A673 (cell line): ENCODE measurements around the gene EPB41L3. TPM values are rescaled to one million over a fixed set of nuclear protein-coding genes. Genes with fewer than 3 reads are reported as not detected.

Source experiments
- BruUV-seq: library from RNA; stranded (reverse); fragments of 400-500 nt; replicated peaks from 2 replicates; lab custom pipeline; 2021; lab: Mats Ljungman, UMichigan
- CTCF ChIA-PET: fragments of 300-600 bp; sonication (Branson Sonifier 250); formaldehyde crosslinking; loops from one replicate; lab custom pipeline; 2022; ENCODE audit warnings: antibody characterized with exemption; lab: Charles Lee
- POLR2A ChIA-PET: fragments of 300-600 bp; sonication (Branson Sonifier 250); formaldehyde crosslinking; loops from one replicate; lab custom pipeline; 2022; ENCODE audit warnings: antibody characterized with exemption; ENCODE audit not compliant: low non-redundant PET; lab: Charles Lee
- DNase-seq: peaks from one replicate; pipeline ENCODE4 v3.0.0-alpha.2; 2015; ENCODE audit warnings: low spot score
- H3K27ac ChIP-seq: fragments of 200-600 bp; sonication (generic); 2 replicates; pipeline ENCODE4 v1.5.1; 2016; ENCODE audit warnings: mixed run types, low read depth, mild to moderate bottlenecking, mixed read lengths, antibody characterized with exemption, low read length; ENCODE audit not compliant: poor library complexity, severe bottlenecking
- H3K27me3 ChIP-seq: fragments of 200-600 bp; sonication (generic); replicated peaks from 2 replicates; pipeline ENCODE4 v1.6.1; 2017; ENCODE audit warnings: mixed run types, low read depth, mild to moderate bottlenecking, mixed read lengths, antibody characterized with exemption, low read length; ENCODE audit not compliant: insufficient read depth, poor library complexity
- H3K36me3 ChIP-seq: fragments of 200-600 bp; sonication (generic); 2 replicates; pipeline ENCODE4 v1.6.1; 2016; ENCODE audit warnings: mixed run types, mild to moderate bottlenecking, mixed read lengths, antibody characterized with exemption, low read length; ENCODE audit not compliant: insufficient read depth, poor library complexity, severe bottlenecking
- H3K4me1 ChIP-seq: fragments of 200-600 bp; sonication (generic); 2 replicates; pipeline ENCODE4 v1.6.1; 2017; ENCODE audit warnings: mixed run types, mild to moderate bottlenecking, mixed read lengths, antibody characterized with exemption, low read length; ENCODE audit not compliant: insufficient read depth, poor library complexity, severe bottlenecking
- H3K4me3 ChIP-seq: fragments of 200-600 bp; sonication (generic); 2 replicates; pipeline ENCODE4 v1.5.1; 2016; ENCODE audit warnings: low read depth, mixed run types, mild to moderate bottlenecking, mixed read lengths, low read length; ENCODE audit not compliant: poor library complexity, severe bottlenecking
- H3K9me3 ChIP-seq: fragments of 200-600 bp; sonication (generic); 2 replicates; pipeline ENCODE4 v1.6.1; 2016; ENCODE audit warnings: mixed run types, low read depth, mild to moderate bottlenecking, mixed read lengths, antibody characterized with exemption, low read length; ENCODE audit not compliant: poor library complexity, severe bottlenecking
- EZH2 ChIP-seq: fragments of 200-600 bp; sonication (generic); IDR thresholded peaks from 2 replicates; pipeline ENCODE4 v1.6.1; 2017; ENCODE audit warnings: borderline replicate concordance, low read depth, mild to moderate bottlenecking, mixed read lengths, antibody characterized with exemption, low read length; ENCODE audit not compliant: poor library complexity, severe bottlenecking
- intact Hi-C: fragments of 100-400 bp; cut with micrococcal nuclease; formaldehyde crosslinking; loops from one replicate; pipeline ENCODE4 v1.10.0; 2022; ENCODE audit not compliant: unreplicated experiment
- total RNA-seq: library from RNA; stranded (reverse); gene quantifications from 2 replicates; pipeline ENCODE4 v1.2.3, GENCODE V29; 2021
- TF ChIP-seq, protein P1 (sequence below): fragments of 300-800, 200-600 bp; sonication (generic); conservative IDR thresholded peaks from 2 replicates; pipeline ENCODE4 v1.5.1; 2017; ENCODE audit warnings: low read depth, mild to moderate bottlenecking, antibody characterized with exemption, low read length, moderate library complexity, mixed read lengths

Gene EPB41L3
- total RNA-seq, 1 experiment from 2014 or later = 0.86 TPM

DNA sequence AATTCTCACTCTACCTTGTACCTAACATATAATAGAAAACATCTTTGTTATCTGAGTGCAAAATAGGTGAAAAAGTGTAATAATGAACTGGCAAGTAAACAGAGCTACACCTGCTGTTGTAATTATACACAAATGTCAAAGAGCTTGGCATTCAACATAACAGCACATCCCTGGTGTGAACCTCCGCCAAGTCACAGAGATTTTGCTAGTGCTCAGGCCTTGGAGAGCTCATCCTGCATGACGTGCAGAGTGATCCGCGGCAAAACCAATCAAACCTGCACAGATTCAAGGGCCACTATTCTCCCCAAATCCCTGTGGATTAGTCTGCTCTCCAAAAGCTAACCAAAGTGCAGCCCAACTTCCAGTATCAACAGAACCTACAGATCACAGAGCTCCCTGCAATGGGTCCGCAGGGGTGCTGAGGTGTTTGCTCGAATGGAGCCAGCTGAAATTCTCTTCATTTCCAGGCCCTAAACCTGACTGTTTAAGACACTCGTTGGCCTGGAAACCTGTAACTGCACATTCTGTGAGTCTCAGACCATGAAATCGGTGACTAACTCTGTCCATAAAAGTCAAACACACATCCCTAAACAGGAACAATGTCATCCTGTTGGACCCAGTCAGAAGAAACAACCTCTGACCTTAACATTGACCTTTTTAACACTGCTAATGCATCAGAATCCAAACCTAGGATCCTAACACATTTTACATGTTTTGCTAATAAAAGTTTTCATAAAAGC, 111.8 kb downstream of the EPB41L3 start:
- CTCF ChIA-PET = no interaction called here
- no peak overlapping the region for H3K27ac ChIP-seq
- no peaks in the 10 kb centered on the region for H3K27me3 ChIP-seq
- BruUV-seq = no TSS peak
- no peak overlapping the region for H3K4me3 ChIP-seq
- no peaks in the 10 kb centered on the region for H3K9me3 ChIP-seq
- no peaks in the 10 kb centered on the region for H3K36me3 ChIP-seq
- POLR2A ChIA-PET = no interaction called here
- DNase-seq = no peak
- no peaks in the 10 kb centered on the region for H3K4me1 ChIP-seq
- intact Hi-C loops = loop anchor here (5.0 kb wide), 1 partner anchor 50 kb away; no protein-coding TSS in a partner anchor
- TF ChIP-seq, protein P1, sequence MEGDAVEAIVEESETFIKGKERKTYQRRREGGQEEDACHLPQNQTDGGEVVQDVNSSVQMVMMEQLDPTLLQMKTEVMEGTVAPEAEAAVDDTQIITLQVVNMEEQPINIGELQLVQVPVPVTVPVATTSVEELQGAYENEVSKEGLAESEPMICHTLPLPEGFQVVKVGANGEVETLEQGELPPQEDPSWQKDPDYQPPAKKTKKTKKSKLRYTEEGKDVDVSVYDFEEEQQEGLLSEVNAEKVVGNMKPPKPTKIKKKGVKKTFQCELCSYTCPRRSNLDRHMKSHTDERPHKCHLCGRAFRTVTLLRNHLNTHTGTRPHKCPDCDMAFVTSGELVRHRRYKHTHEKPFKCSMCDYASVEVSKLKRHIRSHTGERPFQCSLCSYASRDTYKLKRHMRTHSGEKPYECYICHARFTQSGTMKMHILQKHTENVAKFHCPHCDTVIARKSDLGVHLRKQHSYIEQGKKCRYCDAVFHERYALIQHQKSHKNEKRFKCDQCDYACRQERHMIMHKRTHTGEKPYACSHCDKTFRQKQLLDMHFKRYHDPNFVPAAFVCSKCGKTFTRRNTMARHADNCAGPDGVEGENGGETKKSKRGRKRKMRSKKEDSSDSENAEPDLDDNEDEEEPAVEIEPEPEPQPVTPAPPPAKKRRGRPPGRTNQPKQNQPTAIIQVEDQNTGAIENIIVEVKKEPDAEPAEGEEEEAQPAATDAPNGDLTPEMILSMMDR = no peak

DNA sequence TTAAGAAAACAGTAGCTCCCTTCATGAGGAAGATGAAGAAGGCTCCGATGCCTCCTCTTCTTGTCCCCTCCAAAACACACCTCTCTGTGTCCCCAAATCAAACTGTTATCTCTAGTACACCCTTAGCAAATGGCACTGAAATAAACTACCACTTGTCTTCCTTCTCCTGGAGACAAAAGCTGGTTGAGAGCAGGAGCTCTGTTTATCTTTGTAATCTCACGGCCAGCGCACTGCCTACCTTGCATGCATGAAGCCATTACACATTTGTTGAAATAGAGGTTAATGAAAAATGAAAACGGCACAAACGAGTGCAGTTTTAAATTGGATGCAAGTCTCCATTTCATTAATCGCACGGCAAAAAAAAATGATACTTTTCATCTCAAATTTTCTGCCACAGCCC, 113.7 kb downstream of the EPB41L3 start:
- H3K4me3 ChIP-seq = no peak overlapping the region
- ChIA-PET POLR2A (no interaction called here), CTCF (no interaction called here)
- no peak overlapping the region for H3K27ac ChIP-seq
- H3K4me1 ChIP-seq = no peaks in the 10 kb centered on the region
- TF ChIP-seq, protein P1 = no peak
- TF ChIP-seq EZH2 = no peak
- no TSS peak for BruUV-seq
- H3K36me3 ChIP-seq = no peaks in the 10 kb centered on the region
- H3K9me3 ChIP-seq = no peaks in the 10 kb centered on the region
- no peak for DNase-seq
- H3K27me3 ChIP-seq = no peaks in the 10 kb centered on the region
- intact Hi-C loops = loop anchor here (5.0 kb wide), 1 partner anchor 52 kb away; no protein-coding TSS in a partner anchor

DNA sequence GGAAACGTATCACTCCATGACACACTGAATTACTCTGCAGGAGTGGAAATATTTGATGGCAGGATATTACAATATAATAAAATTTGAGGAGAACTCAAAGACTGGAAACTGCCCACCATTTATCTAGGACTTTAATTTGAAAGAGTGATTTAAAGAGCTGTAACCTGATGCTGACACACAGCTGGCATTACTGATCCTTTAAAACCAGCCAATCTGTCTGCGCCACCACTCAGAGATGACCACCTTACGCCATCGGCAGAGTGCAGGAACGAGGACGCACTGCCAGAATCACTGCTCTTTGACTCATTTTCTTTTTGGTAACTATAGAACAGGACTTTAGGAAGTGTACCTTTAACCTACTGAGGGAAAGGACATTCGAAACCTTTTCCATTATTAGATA, 114.1 kb downstream of the EPB41L3 start:
- no peaks in the 10 kb centered on the region for H3K9me3 ChIP-seq
- no peaks in the 10 kb centered on the region for H3K27me3 ChIP-seq
- intact Hi-C loops = loop anchor here (5.0 to 10.0 kb wide), 3 partner anchors 53 to 1455 kb away; partner anchors contain the start of gene EPB41L3
- POLR2A ChIA-PET = no interaction called here
- no peak for DNase-seq
- no TSS peak for BruUV-seq
- H3K27ac ChIP-seq = no peak overlapping the region
- no peak overlapping the region for H3K4me3 ChIP-seq
- TF ChIP-seq, protein P1 = no peak
- TF ChIP-seq EZH2 = no peak
- CTCF ChIA-PET = no interaction called here
- no peaks in the 10 kb centered on the region for H3K36me3 ChIP-seq
- H3K4me1 ChIP-seq = no peaks in the 10 kb centered on the region
